PC-3 (cell line): ENCODE measurements around the gene LDLRAD1.

Experiments used
- CTCF ChIP-seq: fragments of 300-600 bp; sonication (generic); conservative IDR thresholded peaks from 2 replicates; pipeline ENCODE4 v1.5.1; 2017; ENCODE audit warnings: antibody characterized with exemption, low read depth, mild to moderate bottlenecking, low read length
- EZH2 ChIP-seq: fragments of 300-600 bp; sonication (generic); IDR thresholded peaks from one replicate; pipeline ENCODE4 v1.6.1; 2017; ENCODE audit warnings: antibody characterized with exemption, mild to moderate bottlenecking, low read length; ENCODE audit not compliant: unreplicated experiment
- EZH2phosphoT487 ChIP-seq: fragments of 300-600 bp; sonication (generic); IDR thresholded peaks from 2 replicates; pipeline ENCODE4 v1.6.1; 2018; ENCODE audit warnings: mild to moderate bottlenecking, antibody characterized with exemption, low read length, borderline replicate concordance

GRCh38 chr1:53963460-53963859 is 54.5 kb downstream of the LDLRAD1 start:
- TF ChIP-seq CTCF: no peak
- no peak for TF ChIP-seq EZH2phosphoT487
- TF ChIP-seq EZH2: no peak
